ENCODE measurements around the gene CYBB.

DNA sequence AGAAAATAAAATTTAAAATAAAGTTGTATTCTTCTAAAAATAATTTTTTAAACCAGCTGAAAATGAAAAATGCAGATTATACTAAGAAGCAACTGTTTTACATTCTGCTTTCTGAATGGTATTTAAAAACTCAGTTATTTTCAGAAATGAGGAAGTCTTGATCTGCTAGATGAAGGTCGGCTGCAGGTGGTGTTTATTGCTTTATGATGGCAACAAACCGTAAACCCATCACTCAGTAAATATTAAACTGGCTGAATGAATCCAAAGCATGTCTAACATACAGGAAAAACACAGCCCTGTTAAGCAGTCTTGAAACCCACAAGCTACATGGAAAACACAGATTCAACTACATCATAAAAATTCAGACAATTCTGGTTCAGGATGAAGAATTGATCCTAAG, 38.2 kb downstream of the CYBB start:
- TF ChIP-seq, protein P1, sequence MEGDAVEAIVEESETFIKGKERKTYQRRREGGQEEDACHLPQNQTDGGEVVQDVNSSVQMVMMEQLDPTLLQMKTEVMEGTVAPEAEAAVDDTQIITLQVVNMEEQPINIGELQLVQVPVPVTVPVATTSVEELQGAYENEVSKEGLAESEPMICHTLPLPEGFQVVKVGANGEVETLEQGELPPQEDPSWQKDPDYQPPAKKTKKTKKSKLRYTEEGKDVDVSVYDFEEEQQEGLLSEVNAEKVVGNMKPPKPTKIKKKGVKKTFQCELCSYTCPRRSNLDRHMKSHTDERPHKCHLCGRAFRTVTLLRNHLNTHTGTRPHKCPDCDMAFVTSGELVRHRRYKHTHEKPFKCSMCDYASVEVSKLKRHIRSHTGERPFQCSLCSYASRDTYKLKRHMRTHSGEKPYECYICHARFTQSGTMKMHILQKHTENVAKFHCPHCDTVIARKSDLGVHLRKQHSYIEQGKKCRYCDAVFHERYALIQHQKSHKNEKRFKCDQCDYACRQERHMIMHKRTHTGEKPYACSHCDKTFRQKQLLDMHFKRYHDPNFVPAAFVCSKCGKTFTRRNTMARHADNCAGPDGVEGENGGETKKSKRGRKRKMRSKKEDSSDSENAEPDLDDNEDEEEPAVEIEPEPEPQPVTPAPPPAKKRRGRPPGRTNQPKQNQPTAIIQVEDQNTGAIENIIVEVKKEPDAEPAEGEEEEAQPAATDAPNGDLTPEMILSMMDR (IDR thresholded peaks at IDR 0.05), result no peak
- TF ChIP-seq GATA3 (IDR thresholded peaks at IDR 0.05; ENCODE audit: borderline replicate concordance) (no peak), MYC (IDR thresholded peaks at IDR 0.05; ENCODE audit: borderline replicate concordance, low read length) (no peak), EP300 (IDR thresholded peaks at IDR 0.05) (no peak), KDM1A (IDR thresholded peaks at IDR 0.05; ENCODE audit: low read depth) (no peak), PHF8 (IDR thresholded peaks at IDR 0.05; ENCODE audit: borderline replicate concordance, low read depth) (no peak), RFX5 (IDR thresholded peaks at IDR 0.05) (no peak), BHLHE40 (IDR thresholded peaks at IDR 0.05; ENCODE audit: low read depth, low read length) (no peak), RAD21 (conservative IDR thresholded peaks at IDR 0.05 in 1 of 2, IDR thresholded peaks at IDR 0.05 in 1 of 2) (no peak), JUN (IDR thresholded peaks at IDR 0.05) (no peak)
- TF ChIP-seq, protein P2, sequence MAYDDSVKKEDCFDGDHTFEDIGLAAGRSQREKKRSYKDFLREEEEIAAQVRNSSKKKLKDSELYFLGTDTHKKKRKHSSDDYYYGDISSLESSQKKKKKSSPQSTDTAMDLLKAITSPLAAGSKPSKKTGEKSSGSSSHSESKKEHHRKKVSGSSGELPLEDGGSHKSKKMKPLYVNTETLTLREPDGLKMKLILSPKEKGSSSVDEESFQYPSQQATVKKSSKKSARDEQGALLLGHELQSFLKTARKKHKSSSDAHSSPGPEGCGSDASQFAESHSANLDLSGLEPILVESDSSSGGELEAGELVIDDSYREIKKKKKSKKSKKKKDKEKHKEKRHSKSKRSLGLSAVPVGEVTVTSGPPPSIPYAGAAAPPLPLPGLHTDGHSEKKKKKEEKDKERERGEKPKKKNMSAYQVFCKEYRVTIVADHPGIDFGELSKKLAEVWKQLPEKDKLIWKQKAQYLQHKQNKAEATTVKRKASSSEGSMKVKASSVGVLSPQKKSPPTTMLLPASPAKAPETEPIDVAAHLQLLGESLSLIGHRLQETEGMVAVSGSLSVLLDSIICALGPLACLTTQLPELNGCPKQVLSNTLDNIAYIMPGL (CRISPR knock-in tag; IDR thresholded peaks at IDR 0.05; ENCODE audit: borderline replicate concordance), result no peak
